GM19324 (cell line): ENCODE measurements around the gene CAV1.

ENCODE experiments used
- ATAC-seq: cut with Tn5 transposase; IDR thresholded peaks from one replicate; pipeline ENCODE4 v1.9.1; 2021; ENCODE audit warnings: mild to moderate bottlenecking, moderate library complexity; ENCODE audit not compliant: unreplicated experiment, low FRiP score

Gene CAV1

GRCh38 chr7:116597384-116597783, 72.5 kb downstream of the CAV1 start:
- ATAC-seq: no peak

- no peak for ATAC-seq
Observed at GRCh38 chr7:116598278-116598677, 73.4 kb downstream of the CAV1 start.

GRCh38 chr7:116598861-116599260, 74.0 kb downstream of the CAV1 start:
- no peak for ATAC-seq

GRCh38 chr7:116601426-116601825, 76.6 kb downstream of the CAV1 start:
- no peak for ATAC-seq

GRCh38 chr7:116607299-116607698, 82.5 kb downstream of the CAV1 start:
- no peak for ATAC-seq

GRCh38 chr7:116610210-116610609, 85.4 kb downstream of the CAV1 start:
- ATAC-seq: no peak

GRCh38 chr7:116610721-116611120, 85.9 kb downstream of the CAV1 start:
- ATAC-seq: no peak
